Articular chondrocyte of knee joint (primary cell): ENCODE results near the gene LIG3. TPM values are rescaled to one million over a fixed set of nuclear protein-coding genes. Genes with fewer than 3 reads are reported as not detected.

Experiments used
- total RNA-seq: library from RNA; depleted of rRNA; stranded (reverse); fragments of >200 nt; gene quantifications from 2 replicates; pipeline ENCODE4 v1.2.3, GENCODE V29; 2012

The LIG3 gene
- 26.1 and 32.9 TPM in 2 replicates for total RNA-seq

GRCh38 chr17:34980353-34980680 is at the start of gene LIG3:
TSS of gene LIG3 (plus strand) at chr17:34980512. CDS start at chr17:34983006, 2,494 bp downstream.

GRCh38 chr17:34961093-34961911 is 19.0 kb upstream of the LIG3 start, which contains the start of the genes CCT6B and ZNF830:
TSS of gene CCT6B (minus strand) at chr17:34961460. CDS start at chr17:34961393, 67 bp downstream.
TSS of gene ZNF830 (plus strand) at chr17:34961540. CDS start at chr17:34961567, 27 bp downstream.

Other genes starting within 250 kb of the LIG3 start
- gene CCT6B, start 19.1 kb upstream of the LIG3 start, total RNA-seq, result 4.2 and 4.8 TPM in 2 replicates
- 11.0 and 14.1 TPM in 2 replicates for gene ZNF830, start 19.0 kb upstream of the LIG3 start, total RNA-seq
- 13.7 and 19.1 TPM in 2 replicates for gene RFFL, start 83.2 kb downstream of the LIG3 start, total RNA-seq
- 10.4 and 14.1 TPM in 2 replicates for gene RAD51D, start 139.3 kb downstream of the LIG3 start, total RNA-seq
- not detected in 2 replicates for gene FNDC8, start 141.1 kb downstream of the LIG3 start, total RNA-seq
- gene NLE1, start 161.8 kb downstream of the LIG3 start, total RNA-seq, result 11.1 and 15.2 TPM in 2 replicates
- not detected in 2 replicates for gene UNC45B, start 167.3 kb downstream of the LIG3 start, total RNA-seq
- gene SLC35G3, start 213.9 kb downstream of the LIG3 start, total RNA-seq, result not detected in 2 replicates